SJCRH30 (cell line): Measurements from ENCODE around the gene HSPB6. TPM values are rescaled to one million over a fixed set of nuclear protein-coding genes. Genes with fewer than 3 reads are reported as not detected.
A peak's percentile ranks its signal among the peaks of the same experiment; 100 is the strongest.

Source experiments
- DNase-seq, 2 experiments: peaks; one replicate each; pipeline ENCODE4 v3.0.0-alpha.2; 2015 to 2020
- H3K27ac ChIP-seq: fragments of 250-450 bp; sonication (Bioruptor Pico); 2 replicates; pipeline ENCODE4 v1.5.1; 2020; ENCODE audit warnings: mild to moderate bottlenecking, moderate library complexity
- H3K27me3 ChIP-seq: fragments of 250-450 bp; sonication (Bioruptor Pico); 2 replicates; pipeline ENCODE4 v1.5.1; 2020; ENCODE audit warnings: mild to moderate bottlenecking, moderate library complexity
- H3K36me3 ChIP-seq: fragments of 250-450 bp; sonication (Bioruptor Pico); 2 replicates; pipeline ENCODE4 v1.5.1; 2020; ENCODE audit warnings: mild to moderate bottlenecking, moderate library complexity
- H3K4me1 ChIP-seq: fragments of 250-450 bp; sonication (Bioruptor Pico); 2 replicates; pipeline ENCODE4 v1.5.1; 2020; ENCODE audit warnings: mild to moderate bottlenecking, moderate library complexity
- H3K4me3 ChIP-seq: fragments of 250-450 bp; sonication (Bioruptor Pico); 2 replicates; pipeline ENCODE4 v1.5.1; 2020; ENCODE audit warnings: mild to moderate bottlenecking, moderate library complexity
- H3K9me3 ChIP-seq: fragments of 250-450 bp; sonication (Bioruptor Pico); replicated peaks from 2 replicates; pipeline ENCODE4 v1.5.1; 2020; ENCODE audit warnings: mild to moderate bottlenecking, moderate library complexity
- total RNA-seq: library from RNA; depleted of rRNA; stranded (reverse); fragments of >200 nt; shearing (Covaris generic); gene quantifications from 2 replicates; pipeline ENCODE4 v1.2.3, GENCODE V29; 2014

The HSPB6 gene
- total RNA-seq, 1 experiment from 2014 or later, result not detected

DNA sequence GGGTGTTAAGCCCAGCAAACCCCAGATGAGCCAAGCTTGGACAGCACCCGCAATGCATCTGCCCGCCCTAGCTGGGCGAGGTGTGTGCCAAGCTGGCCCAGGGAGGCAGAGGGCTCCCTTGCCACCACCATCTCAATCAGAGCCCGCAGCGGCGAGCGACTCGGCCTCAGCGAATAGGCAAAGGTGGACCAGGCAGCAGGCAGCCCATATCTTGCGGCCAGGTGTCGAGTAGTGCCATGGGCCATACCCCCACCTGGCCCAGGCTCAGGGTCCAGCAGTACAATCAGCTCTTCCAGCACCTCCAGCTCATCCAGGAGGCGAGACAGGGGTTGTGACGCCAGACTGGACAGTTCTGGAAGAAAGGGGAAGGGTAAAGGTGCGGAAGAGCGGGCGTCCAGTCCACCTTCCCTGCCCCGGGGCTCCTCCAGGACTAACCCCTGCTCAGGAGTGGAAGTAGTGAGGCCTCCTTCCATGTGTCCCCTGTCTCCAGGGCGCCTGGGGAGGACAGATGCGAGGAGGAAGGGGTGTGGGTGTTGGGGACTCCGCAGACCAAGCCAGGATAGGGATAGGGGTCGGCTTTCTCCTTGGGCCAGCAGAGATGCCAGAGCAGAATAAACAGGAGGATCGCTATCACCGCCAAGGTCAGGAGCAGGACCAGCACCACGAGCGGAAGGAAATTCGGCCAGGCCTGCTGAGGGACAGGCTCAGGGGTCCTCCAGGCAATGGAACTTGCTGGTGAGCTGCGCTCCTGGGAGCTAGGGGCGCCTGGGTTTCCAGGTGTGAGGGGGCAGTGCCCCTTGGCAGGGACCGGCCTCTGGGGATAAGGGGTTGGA, 17.3 kb downstream of the HSPB6 start:
- Histone ChIP-seq H3K4me1 (no peaks in the 10 kb centered on the region), H3K27me3 (no peaks in the 10 kb centered on the region), H3K36me3 (peaks cover 25% of the 10 kb centered on the region), H3K27ac (no peak overlapping the region), H3K9me3 (no peaks in the 10 kb centered on the region), H3K4me3 (peak overlapping the region; percentile 63)
- DNase-seq, result peak in 1 of 2 experiments; percentile 28

DNA sequence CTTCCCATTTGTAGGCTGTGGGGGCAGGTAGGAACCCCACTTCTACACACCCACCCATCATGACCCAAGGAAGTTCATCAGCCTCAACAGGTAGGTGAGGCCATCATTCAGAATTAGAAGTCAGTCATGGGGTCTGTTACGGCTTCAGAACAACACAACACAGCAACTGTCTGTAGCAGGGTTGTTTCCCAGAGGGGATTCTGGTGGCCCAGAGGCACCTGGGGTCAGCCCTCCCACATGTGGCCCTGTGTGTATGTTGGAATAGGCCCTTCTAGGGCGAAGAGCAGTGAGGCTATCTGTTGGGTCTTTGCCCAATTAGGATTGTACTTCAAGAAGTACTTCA, 18.0 kb downstream of the HSPB6 start:
- Histone ChIP-seq H3K27ac (no peak overlapping the region), H3K4me1 (no peaks in the 10 kb centered on the region), H3K27me3 (no peaks in the 10 kb centered on the region), H3K4me3 (no peak overlapping the region), H3K9me3 (no peaks in the 10 kb centered on the region), H3K36me3 (peaks cover 31% of the 10 kb centered on the region)
- DNase-seq, result no peak

DNA sequence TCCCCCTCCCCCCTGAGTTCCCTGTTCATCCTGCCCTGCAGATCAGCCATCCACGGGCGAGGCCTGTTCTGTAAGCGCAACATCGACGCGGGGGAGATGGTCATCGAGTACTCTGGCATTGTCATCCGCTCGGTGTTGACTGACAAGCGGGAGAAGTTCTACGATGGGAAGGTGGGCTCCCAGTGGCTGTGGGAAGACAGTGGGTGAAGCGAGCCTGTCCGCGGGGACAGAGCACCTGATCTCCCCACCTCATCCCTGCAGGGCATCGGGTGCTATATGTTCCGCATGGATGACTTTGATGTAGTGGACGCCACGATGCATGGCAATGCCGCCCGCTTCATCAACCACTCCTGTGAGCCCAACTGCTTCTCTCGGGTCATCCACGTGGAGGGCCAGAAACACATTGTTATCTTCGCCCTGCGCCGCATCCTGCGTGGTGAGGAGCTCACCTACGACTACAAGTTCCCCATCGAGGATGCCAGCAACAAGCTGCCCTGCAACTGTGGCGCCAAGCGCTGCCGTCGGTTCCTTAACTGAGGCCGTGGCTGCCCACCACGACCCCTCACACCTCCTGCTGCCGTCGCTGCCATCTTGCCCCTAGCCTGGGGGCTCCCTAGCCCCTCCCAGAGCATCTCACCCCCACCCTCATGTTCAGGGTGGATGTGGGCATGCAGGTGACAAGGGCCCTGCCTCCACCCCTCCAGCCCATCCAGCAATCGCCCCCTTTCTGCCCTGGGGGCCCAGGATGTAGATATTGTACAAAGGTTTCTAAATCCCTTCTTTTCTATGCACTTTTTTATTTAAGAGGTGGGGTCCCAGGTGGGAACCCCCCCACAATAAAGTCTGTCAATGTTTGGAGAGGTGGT, 18.6 kb downstream of the HSPB6 start:
- DNase-seq, result no peak
- Histone ChIP-seq H3K4me1 (no peaks in the 10 kb centered on the region), H3K36me3 (peaks cover 36% of the 10 kb centered on the region), H3K27ac (no peak overlapping the region), H3K9me3 (no peaks in the 10 kb centered on the region), H3K27me3 (no peaks in the 10 kb centered on the region), H3K4me3 (no peak overlapping the region)

GRCh38 chr19:35736913-35737886, 19.6 kb downstream of the HSPB6 start:
- H3K36me3 ChIP-seq, result peaks cover 41% of the 10 kb centered on the region
- H3K4me3 ChIP-seq, result no peak overlapping the region
- no peaks in the 10 kb centered on the region for H3K9me3 ChIP-seq
- no peak overlapping the region for H3K27ac ChIP-seq
- no peaks in the 10 kb centered on the region for H3K4me1 ChIP-seq
- H3K27me3 ChIP-seq, result no peaks in the 10 kb centered on the region
- DNase-seq, result no peak

- Histone ChIP-seq H3K9me3 (no peaks in the 10 kb centered on the region), H3K27me3 (no peaks in the 10 kb centered on the region), H3K36me3 (peaks cover 64% of the 10 kb centered on the region), H3K27ac (no peak overlapping the region), H3K4me1 (no peaks in the 10 kb centered on the region), H3K4me3 (no peak overlapping the region)
- no peak for DNase-seq
Observed at GRCh38 chr19:35734889-35735288, 21.9 kb downstream of the HSPB6 start.

- H3K36me3 ChIP-seq, result peaks cover 70% of the 10 kb centered on the region
- no peaks in the 10 kb centered on the region for H3K9me3 ChIP-seq
- no peaks in the 10 kb centered on the region for H3K27me3 ChIP-seq
- no peaks in the 10 kb centered on the region for H3K4me1 ChIP-seq
- no peak overlapping the region for H3K4me3 ChIP-seq
- no peak for DNase-seq
- no peak overlapping the region for H3K27ac ChIP-seq
Observed at GRCh38 chr19:35734273-35734672, 22.6 kb downstream of the HSPB6 start.

DNA sequence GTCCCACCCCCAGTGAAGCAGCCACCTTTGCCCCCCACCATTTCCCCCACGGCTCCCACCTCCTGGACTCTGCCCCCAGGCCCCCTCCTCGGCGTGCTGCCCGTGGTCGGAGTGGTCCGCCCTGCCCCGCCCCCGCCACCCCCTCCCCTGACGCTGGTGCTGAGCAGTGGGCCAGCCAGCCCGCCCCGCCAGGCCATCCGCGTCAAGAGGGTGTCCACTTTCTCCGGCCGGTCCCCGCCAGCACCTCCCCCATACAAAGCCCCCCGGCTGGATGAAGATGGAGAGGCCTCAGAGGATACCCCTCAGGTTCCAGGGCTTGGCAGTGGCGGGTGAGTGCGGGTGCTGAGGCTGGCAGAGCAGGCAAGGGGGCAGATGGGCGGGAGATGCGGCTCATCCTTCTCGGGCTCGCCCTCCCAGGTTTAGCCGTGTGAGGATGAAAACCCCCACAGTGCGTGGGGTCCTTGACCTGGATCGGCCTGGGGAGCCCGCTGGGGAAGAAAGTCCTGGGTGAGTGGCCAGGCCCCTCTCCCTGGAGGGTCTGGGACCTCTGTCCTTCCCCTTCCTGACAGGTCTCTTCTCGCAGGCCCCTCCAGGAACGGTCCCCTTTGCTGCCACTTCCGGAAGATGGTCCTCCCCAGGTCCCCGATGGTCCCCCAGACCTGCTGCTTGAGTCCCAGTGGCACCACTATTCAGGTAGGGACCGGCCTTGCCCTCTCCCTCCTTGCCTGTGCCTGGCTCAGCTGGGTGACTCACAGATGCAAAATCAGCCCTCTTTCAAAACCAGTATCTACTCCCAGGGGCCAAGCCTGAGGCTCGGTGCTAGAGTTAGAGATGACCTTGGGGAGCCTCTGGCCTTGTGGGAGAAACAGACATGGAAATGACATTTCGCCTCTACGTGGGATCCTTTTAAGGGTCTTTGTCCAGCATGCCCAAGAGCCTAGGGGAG, 23.4 kb downstream of the HSPB6 start:
- H3K27ac ChIP-seq, result no peak overlapping the region
- no peak overlapping the region for H3K4me3 ChIP-seq
- H3K9me3 ChIP-seq, result no peaks in the 10 kb centered on the region
- peaks cover 74% of the 10 kb centered on the region for H3K36me3 ChIP-seq
- no peaks in the 10 kb centered on the region for H3K4me1 ChIP-seq
- H3K27me3 ChIP-seq, result no peaks in the 10 kb centered on the region
- DNase-seq, result no peak

DNA sequence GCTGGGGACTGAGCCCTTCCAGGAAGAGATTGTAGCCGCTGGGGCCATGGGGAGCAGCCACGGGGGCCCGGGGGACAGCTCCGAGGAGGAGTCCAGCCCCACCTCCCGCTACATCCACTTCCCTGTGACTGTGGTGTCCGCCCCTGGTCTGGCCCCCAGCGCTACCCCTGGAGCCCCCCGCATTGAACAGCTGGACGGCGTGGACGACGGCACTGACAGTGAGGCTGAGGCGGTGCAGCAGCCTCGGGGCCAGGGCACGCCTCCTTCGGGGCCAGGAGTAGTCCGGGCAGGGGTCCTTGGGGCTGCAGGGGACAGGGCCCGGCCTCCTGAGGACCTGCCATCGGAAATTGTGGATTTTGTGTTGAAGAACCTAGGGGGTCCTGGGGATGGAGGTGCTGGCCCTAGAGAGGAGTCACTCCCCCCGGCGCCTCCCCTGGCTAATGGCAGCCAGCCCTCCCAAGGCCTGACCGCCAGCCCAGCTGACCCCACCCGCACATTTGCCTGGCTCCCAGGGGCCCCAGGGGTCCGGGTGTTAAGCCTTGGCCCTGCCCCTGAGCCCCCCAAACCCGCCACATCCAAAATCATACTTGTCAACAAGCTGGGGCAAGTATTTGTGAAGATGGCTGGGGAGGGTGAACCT, 24.2 kb downstream of the HSPB6 start:
- Histone ChIP-seq H3K4me3 (no peak overlapping the region), H3K9me3 (no peaks in the 10 kb centered on the region), H3K36me3 (peaks cover 80% of the 10 kb centered on the region), H3K4me1 (no peaks in the 10 kb centered on the region), H3K27me3 (no peaks in the 10 kb centered on the region), H3K27ac (no peak overlapping the region)
- no peak for DNase-seq

GRCh38 chr19:35731779-35732405, 24.9 kb downstream of the HSPB6 start:
- Histone ChIP-seq H3K9me3 (no peaks in the 10 kb centered on the region), H3K27ac (no peak overlapping the region), H3K36me3 (peaks cover 85% of the 10 kb centered on the region), H3K27me3 (no peaks in the 10 kb centered on the region), H3K4me1 (no peaks in the 10 kb centered on the region), H3K4me3 (no peak overlapping the region)
- no peak for DNase-seq

GRCh38 chr19:35731353-35731752, 25.5 kb downstream of the HSPB6 start:
- peaks cover 86% of the 10 kb centered on the region for H3K36me3 ChIP-seq

DNA sequence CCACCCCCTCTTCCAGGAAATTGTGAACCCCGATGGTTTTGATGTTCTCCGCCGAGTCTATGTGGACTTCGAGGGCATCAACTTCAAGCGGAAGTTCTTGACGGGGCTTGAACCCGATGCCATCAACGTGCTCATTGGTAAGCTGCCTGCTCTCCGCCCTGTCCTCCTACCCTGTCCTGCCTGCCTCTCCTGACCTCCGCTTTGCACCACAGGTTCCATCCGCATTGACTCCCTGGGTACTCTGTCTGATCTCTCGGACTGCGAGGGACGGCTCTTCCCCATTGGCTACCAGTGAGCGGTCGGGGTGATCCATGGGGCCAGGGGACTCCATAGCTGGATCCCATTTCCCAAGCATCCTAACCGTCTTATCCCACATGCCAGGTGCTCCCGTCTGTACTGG, 26.5 kb downstream of the HSPB6 start:
- H3K27ac ChIP-seq, result no peak overlapping the region
- no peaks in the 10 kb centered on the region for H3K27me3 ChIP-seq
- DNase-seq, result no peak
- H3K36me3 ChIP-seq, result peaks cover 88% of the 10 kb centered on the region
- H3K9me3 ChIP-seq, result no peaks in the 10 kb centered on the region
- H3K4me3 ChIP-seq, result no peak overlapping the region
- H3K4me1 ChIP-seq, result no peaks in the 10 kb centered on the region

More at GRCh38 chr19:35731353-35731752, 25.5 kb downstream of the HSPB6 start:
- Histone ChIP-seq H3K27ac (no peak overlapping the region), H3K4me3 (no peak overlapping the region), H3K27me3 (no peaks in the 10 kb centered on the region), H3K9me3 (no peaks in the 10 kb centered on the region), H3K4me1 (no peaks in the 10 kb centered on the region)
- no peak for DNase-seq

DNA sequence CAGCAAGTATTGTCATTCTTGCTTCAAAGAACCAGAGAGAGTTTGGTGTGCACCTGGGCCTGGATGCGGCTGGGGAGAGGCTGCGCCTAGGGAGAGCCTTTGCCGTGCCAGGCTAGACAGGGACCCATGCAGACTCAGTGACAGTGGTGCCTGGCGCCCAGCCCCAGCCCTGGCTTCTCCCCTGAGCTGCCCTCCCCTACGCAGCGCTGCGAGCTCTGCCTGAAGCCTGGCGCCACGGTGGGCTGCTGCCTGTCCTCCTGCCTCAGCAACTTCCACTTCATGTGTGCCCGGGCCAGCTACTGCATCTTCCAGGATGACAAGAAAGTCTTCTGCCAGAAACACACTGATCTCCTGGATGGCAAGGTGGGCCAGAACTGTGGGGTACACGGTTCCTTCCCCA, 27.1 kb downstream of the HSPB6 start:
- H3K4me1 ChIP-seq, result no peaks in the 10 kb centered on the region
- no peak for DNase-seq
- H3K36me3 ChIP-seq, result peaks cover 90% of the 10 kb centered on the region
- H3K9me3 ChIP-seq, result no peaks in the 10 kb centered on the region
- H3K27me3 ChIP-seq, result no peaks in the 10 kb centered on the region
- no peak overlapping the region for H3K27ac ChIP-seq
- H3K4me3 ChIP-seq, result no peak overlapping the region

DNA sequence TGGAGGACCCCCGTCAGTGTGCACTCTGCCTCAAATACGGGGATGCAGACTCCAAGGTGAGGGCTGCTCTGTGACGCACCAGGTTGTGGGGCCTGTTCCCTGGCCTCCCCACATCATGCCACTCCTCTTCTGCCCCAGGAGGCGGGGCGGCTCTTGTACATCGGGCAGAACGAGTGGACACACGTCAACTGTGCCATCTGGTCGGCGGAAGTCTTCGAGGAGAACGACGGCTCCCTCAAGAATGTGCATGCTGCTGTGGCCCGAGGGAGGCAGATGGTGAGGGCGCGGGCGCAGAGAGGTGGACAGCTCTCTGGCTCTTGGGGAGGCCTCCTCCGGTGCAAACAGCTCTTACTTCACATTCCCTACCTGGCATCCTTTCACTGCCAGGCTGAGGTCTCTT, 27.8 kb downstream of the HSPB6 start:
- H3K36me3 ChIP-seq, result peaks cover 89% of the 10 kb centered on the region
- H3K27ac ChIP-seq, result no peak overlapping the region
- H3K4me1 ChIP-seq, result no peaks in the 10 kb centered on the region
- no peak overlapping the region for H3K4me3 ChIP-seq
- no peak for DNase-seq
- H3K27me3 ChIP-seq, result no peaks in the 10 kb centered on the region
- H3K9me3 ChIP-seq, result no peaks in the 10 kb centered on the region
